Choroid plexus epithelial cell (primary cell): ENCODE results near the gene DNAJC18.
"Not testable (repeated sequence)": the region's sequence is repeated elsewhere in the genome, so short reads cannot be mapped to it uniquely, and the experiment has no call there.

Source experiments
- DNase-seq: peaks from one replicate; pipeline ENCODE4 v3.0.0-alpha.2; 2010; ENCODE audit warnings: low read depth
- H3K4me3 ChIP-seq: 2 replicates; pipeline ENCODE4 v1.5.1; 2011; ENCODE audit warnings: low read depth, mild to moderate bottlenecking, control low read depth, low read length, moderate library complexity
- TF ChIP-seq, protein P1 (sequence below): conservative IDR thresholded peaks from 2 replicates; pipeline ENCODE4 v1.5.1; 2011; ENCODE audit warnings: low read depth, mild to moderate bottlenecking, control low read depth, inconsistent platforms, low read length, moderate library complexity

The DNAJC18 gene

DNA sequence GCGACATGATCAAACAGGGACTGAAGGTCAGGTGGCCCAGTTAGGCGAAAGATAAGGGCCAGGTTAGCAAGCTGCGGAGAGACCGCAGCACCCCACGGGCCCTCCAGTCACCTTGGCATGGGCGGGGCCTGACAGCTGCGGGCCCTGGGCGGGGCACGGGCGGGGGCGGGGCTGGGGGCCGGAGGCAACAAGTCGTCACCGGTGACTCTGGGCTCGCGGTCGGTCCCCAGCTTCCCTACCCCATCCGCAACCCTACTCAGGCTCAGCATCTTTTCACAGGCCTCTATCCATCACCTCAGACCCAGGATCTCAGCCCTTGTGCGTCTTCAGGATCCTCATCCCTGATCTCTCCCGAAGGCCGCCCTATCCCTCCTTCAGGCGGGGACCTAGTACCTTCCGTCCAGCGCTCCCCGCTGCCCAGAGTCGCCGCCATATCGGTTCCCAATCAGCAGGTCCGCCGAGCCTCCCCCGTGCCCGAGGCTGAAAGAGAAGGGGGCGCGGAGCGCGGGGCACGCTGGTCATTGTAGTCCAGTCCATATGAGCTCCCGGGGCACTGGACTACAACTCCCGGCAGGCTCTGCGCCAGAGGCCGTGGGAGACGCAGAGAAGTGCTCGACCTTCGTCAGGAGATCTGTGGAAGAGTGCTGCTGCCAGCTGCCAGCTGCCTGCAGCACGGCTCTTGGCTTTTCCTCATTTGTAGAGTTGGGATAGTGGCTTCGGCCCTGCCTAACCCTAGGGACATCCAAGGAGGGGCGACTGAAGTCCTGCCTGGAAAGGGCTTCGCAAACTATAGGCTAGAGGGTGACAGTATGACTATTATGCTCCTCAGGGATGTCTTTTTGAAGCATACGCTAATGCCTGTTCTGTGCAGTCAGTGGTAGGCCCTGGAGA lies at the start of gene DNAJC18:
TSS of gene DNAJC18 (minus strand) at position 513 of the 891 bp plus-strand sequence. CDS start at position 433, 80 bp downstream.
- DNase-seq: peak; percentile 93
- TF ChIP-seq, protein P1, sequence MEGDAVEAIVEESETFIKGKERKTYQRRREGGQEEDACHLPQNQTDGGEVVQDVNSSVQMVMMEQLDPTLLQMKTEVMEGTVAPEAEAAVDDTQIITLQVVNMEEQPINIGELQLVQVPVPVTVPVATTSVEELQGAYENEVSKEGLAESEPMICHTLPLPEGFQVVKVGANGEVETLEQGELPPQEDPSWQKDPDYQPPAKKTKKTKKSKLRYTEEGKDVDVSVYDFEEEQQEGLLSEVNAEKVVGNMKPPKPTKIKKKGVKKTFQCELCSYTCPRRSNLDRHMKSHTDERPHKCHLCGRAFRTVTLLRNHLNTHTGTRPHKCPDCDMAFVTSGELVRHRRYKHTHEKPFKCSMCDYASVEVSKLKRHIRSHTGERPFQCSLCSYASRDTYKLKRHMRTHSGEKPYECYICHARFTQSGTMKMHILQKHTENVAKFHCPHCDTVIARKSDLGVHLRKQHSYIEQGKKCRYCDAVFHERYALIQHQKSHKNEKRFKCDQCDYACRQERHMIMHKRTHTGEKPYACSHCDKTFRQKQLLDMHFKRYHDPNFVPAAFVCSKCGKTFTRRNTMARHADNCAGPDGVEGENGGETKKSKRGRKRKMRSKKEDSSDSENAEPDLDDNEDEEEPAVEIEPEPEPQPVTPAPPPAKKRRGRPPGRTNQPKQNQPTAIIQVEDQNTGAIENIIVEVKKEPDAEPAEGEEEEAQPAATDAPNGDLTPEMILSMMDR: no peak
- peak within 1 kb of the TSS; percentile 94 for H3K4me3 ChIP-seq

DNA sequence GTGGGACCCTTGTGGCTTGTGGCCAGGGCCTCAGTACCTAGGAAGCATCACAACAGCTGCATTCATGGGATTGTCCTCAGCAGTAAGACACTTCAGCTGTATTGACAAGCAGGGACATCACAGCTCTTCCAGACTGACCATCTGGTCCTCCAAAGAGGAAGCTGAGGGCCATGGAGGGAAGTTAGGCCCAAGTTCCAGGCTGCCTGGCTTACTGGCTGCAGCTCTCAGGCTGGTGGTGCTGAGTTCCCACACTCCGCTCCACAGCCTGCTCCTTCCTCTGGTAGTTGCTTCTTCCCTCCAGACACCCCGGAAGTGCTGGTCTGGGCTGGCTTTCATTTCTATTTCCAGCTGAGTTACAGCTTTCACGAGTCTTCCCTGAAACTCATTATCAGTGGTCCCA lies 48.9 kb upstream of the DNAJC18 start:
- peak; percentile 19 for DNase-seq
- no peak overlapping the region for H3K4me3 ChIP-seq
- TF ChIP-seq, protein P1: no peak

DNA sequence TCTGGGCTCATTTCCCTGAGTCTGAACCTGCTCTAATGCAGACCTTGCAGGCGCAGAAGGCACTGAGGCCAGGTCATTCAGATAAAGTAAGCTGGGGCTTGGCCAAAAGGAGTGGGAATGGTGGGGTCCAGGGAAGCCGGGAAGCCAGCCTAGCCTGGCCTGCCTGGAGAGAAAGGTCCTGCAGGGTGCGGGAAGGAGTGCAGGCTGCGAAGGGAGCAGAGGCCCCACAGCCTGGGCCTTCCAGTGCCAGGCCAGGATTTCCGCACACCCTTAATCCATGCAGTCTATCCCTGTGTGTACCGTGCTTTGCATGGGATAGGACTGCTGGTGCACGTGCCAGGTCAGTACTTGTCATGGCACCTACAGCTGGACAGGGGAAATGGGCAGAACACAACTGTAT lies 46.9 kb upstream of the DNAJC18 start:
- DNase-seq: no peak
- no peak overlapping the region for H3K4me3 ChIP-seq
- TF ChIP-seq, protein P1: no peak

DNA sequence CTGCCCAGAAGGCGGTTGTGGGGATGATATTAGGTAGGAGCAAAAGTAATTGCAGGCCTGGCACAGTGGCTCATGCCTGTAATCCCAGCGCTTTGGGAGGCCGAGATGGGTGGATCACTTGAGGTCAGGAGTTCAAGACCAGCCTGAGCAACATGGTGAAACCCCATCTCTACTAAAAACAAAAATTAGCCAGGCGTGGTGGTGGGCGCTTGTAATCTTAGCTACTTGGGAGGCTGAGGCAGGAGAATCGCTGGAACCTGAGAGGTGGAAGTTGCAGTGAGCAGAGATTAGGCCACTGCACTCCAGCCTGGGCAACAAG lies 43.5 kb upstream of the DNAJC18 start:
- not testable (repeated sequence) for DNase-seq, H3K4me3 ChIP-seq

DNA sequence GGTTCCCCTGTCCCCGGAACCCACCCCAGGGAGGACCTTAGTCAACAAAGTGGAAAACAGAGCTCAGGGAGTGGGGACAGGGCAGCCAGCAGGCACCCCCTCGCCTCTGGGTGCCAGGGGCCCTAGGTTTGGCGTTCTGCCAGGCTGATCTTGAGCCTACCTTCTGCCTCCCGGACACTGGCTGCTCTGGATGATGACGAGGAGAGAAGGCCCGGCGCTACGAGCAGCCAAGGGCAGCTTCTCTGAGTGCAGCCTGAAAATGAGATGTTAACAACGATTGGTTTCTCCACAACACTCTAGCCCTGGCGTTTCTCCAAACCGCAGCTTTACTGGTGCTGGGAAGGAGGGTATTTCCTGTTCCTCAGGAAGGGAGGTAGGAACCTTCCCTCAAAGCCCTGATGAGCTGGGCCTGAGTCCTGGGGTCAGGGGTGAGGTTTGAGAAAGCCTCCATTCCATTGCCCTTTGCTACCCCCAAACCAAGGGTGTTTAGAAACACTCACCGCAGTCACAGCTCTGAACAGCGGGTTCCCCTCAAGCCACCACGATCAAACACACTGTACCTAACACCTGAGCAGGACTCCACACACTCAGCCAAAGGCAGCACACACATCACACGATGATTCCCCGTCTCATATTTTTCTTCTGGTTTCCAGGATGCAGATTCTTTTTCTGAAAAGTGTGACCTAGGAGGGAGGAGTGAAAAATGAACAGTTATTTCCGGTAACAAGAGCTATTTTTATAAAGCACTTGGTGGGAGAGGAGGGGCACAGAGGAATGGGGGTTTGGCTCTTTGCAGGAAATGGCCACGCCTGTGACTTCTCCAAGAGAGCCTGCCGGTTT lies 42.9 kb upstream of the DNAJC18 start, which contains the start of gene STING1:
TSS of gene STING1 (minus strand) at position 709 of the 840 bp plus-strand sequence. CDS start 1,054 bp downstream, outside the sequence.
- H3K4me3 ChIP-seq: peak within 1 kb of the TSS; percentile 60
- peak; percentile 99 for DNase-seq
- TF ChIP-seq, protein P1: no peak

DNA sequence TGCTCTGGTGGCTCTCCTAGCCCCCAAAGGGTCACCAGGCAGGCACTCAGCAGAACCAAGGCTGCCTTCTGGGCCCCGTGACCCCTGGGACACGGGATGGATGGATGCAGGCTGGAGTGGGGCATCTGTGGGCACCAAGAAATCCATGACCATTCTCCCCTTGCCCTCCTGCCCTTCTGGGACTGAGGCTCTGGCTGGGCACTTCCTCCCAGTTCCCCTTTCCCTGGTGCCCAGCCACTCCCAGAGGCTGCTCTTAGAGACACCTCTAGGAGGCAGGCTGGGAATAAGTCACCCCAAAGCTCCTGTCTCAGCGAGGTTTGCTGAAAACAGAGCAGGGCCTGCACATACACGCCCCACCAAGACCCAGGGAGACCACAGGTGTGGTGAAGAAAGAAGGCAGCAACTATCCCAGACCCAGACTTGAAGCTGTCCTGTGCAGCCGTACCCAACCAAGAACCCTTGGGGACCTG lies 42.3 kb upstream of the DNAJC18 start:
- TF ChIP-seq, protein P1: peak; percentile 44
- DNase-seq: peak; percentile 56
- H3K4me3 ChIP-seq: peak overlapping the region; percentile 60

DNA sequence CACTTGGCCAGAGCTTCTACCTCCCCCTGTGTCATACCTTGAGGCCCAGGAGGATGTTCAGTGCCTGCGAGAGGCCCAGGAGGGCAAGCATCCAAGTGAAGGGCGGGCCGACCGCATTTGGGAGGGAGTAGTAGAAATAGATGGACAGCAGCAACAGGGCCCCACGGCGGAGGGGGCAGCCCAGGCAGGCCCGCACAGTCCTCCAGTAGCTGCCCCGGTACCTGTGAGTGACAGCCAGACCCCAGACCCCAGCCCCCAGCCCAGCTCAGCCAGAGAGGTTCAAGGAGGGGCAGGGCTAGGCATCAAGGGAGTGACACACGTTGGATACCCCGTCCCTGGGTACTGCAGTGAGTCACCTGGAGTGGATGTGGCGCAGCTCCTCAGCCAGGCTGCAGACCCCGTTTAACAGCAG lies 41.8 kb upstream of the DNAJC18 start:
- DNase-seq: no peak
- TF ChIP-seq, protein P1: no peak
- H3K4me3 ChIP-seq: peak overlapping the region; percentile 60

DNA sequence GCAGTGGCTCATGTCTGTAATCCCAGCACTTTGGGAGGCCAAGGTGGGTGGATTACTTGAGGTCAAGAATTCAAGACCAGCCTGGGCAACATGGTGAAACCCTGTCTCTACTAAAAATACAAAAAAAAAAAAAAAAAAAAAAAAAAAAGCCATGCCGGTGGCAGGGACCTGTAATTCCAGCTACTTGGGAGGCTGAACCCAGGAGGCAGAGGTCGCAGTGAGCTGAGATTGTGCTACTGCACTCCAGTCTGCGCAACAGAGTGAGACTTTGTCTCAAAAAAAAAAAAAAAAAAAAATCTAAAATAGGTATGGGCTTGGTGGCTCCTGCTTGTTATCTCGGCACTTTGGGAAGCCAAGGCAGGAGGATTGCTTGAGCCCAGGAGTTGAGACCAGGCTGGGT lies 40.4 kb upstream of the DNAJC18 start:
- DNase-seq, H3K4me3 ChIP-seq: not testable (repeated sequence)

DNA sequence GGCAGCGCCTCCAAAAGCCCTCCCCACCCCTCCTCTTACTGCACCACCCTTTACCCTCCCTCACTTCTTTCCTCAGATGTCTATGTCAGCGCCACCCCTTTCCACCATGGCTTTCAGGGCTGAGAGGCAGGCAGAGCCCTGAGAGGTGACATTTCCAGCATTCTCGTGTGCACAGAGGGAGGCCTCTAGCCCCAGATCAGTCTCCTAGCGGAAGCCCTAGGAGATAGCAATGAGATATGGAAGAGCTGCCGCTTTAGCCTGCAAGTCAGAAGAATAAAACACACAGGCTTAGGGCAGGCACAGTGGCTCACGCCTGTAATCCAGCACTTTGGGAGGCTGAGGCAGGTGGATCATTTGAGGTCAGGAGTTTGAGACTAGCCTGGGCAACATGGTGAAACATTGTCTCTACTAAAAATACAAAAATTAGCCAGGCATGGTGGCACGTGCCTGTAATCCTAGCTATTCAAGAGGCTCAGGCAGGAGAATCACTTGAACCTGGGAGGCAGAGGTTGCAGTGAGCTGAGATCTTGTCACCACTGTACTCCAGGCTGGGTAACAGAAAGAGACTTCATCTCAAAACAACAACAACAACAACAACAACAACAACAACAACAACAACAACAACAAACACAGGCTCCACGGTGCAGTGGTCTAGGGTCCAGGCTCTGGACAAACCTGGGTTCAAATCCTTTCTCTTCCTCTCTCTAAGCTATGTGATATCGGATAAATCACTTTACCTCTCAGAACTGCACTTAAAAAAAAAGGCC lies 39.5 kb upstream of the DNAJC18 start:
- not testable (repeated sequence) for DNase-seq, H3K4me3 ChIP-seq
